ENCODE measurements around the gene SIAH3.
"Not testable (repeated sequence)": the region's sequence is repeated elsewhere in the genome, so short reads cannot be mapped to it uniquely, and the experiment has no call there.

SIAH3 gene

GRCh38 chr13:45851171-45851921 is at the start of gene SIAH3:
TSS of gene SIAH3 (minus strand) at chr13:45851753. CDS start at chr13:45851629, 124 bp downstream.
- no peak for DNase-seq

- DNase-seq: no peak
These were observed 47.9 kb upstream of the SIAH3 start for GRCh38 chr13:45899406-45899805.

DNA sequence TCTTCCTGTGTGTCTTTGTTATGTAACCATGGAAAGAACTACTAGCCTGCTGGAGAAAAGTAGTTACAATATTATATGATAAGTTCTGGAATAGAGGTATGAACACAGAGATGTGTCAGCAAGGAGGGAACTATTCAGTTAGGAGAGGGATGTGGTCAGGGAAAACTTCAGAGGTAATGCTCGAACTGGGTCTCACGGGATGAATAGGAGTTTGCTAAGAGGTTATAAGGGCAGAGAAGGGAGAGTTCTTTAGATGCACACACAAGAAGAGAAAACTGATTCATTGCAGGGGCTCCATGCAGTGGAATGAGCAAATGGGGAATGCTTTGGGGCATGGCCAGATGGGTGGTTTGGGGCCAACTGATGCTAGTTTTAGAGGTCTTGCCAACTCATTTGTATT is 46.0 kb upstream of the SIAH3 start:
- no peak for DNase-seq

GRCh38 chr13:45896285-45896684 is 44.7 kb upstream of the SIAH3 start:
- DNase-seq: no peak

DNA sequence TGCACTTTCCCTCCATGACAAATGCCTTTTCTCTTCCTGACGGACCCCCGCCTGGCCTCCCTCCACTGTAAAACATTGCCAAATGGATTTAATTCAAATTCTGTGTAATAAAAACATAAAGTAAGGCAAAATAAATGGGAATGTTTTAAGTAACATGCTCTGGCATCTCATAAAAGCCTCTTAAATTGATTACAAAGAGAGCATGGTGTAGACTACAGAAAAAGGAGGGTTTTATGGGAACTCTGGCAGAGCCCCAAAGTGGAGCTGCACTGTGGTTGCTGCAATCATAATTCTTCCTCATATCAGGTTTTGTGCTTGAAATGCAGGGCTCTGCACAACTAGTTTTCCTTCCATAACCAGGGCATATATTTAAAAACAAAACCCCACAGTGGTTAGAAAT is 44.3 kb upstream of the SIAH3 start:
- DNase-seq: no peak

DNA sequence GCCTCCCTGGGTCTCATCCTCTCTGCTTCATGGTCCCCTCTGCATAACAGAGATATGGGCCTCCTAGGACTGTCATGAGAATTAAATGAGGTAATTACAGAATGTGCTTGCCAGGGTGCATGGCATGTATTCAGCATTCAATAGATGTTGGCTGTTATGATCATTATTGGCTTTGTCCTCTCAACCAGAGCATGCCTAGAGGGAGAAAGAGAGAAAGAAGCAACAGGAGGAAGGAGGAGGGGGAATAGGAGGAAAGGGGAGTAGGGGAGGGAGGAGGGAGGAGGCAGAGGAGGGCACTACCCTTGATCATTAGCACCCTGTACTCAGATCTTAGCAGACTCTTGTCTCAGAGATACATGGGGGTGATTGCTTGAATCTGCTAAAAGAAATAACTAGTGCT is 41.0 kb upstream of the SIAH3 start:
- no peak for DNase-seq

DNA sequence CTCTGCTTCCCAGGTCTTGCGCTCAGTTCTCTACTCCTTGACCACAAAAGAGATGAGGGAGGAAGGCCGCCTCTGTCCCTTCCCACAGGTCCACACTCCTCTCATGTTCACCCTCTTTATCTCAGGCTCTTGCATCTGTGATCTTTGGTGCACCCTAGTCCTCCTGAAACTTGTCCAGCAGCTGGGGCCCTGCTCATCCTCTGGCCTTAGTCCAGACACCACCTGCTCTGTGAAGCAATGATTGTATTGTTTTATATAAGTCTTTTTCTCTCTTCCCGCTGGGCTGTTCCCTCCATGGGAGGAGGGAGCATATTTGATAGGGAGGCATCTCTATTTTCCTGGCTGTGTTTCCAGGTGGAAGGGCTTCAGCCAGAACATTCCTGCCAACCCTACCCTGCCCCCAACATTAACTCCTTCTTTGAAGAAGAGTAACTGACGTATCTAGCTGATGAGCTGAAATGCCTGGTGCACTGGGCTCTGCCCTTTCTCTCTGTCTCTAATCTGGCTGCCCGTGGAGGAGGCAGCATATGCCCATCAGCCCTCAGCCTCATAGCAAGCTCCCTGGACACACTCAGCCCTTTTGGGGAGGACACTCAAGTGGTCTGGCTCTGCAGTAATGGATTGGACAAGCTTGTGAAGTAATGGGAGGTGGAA is 38.2 kb upstream of the SIAH3 start:
- no peak for DNase-seq

DNA sequence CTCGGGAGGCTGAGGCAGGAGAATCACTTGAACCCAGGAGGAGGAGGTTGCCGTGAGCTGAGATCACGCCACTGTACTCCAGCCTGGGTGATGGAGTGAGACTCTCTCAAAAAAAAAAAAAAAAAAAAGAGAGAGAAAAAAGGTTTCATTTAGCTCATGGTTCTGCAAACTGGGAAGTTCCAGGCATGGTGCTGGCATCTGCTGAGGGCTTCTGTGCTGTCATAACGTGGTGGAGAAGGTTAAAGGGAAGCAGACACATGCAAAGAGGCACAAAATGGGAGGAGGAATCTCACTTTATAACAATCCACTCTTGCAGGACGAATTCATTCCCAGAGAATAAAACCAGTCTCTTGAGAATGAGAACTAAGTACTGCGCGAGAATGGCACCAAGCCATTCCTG is 34.9 kb upstream of the SIAH3 start:
- DNase-seq: no peak

DNA sequence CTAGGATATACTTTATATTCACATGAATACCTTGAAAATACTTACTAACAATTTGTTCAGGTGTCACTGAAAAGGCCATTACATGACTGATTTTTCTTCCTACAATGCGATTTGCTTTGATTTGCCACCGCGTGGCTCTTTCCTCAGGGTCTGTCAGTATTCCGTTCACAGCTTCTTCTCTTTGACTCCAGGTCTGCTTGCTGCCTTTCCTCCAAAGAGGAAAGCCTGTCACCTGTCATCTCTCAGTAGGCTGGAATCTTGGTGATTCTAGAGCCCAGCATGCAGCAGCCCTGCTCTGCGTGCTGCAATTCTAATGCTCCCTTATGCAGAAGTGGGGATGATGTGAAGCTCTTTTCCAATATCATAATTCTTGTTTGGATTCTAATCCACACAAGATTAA is 33.6 kb upstream of the SIAH3 start:
- DNase-seq: no peak

- no peak for DNase-seq
These were observed 31.1 kb upstream of the SIAH3 start for GRCh38 chr13:45882626-45883025.

- DNase-seq: no peak
These were observed 29.8 kb upstream of the SIAH3 start for GRCh38 chr13:45881353-45881752.

DNA sequence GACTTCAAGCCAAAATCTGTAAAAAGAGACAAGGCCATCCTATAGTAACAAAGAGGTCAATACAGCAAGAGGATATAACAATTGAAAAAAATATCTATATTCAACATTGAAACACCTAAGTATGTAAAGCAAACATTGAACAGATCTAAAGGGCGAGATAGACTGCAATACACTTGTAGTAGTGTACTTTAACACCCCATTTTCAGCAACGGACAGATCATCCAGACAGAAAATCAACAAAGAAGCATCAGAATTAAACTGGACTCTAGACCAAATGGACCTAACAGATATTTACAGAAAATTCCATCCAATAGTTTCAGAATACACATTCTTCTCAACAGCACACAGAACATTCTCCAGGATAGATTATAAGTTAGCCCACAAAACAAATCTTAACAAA is 28.7 kb upstream of the SIAH3 start:
- no peak for DNase-seq

GRCh38 chr13:45879666-45880065 is 28.1 kb upstream of the SIAH3 start:
- no peak for DNase-seq

GRCh38 chr13:45878966-45879365 is 27.4 kb upstream of the SIAH3 start:
- DNase-seq: no peak

- DNase-seq: no peak
These were observed 25.2 kb upstream of the SIAH3 start for GRCh38 chr13:45876781-45877180.

DNA sequence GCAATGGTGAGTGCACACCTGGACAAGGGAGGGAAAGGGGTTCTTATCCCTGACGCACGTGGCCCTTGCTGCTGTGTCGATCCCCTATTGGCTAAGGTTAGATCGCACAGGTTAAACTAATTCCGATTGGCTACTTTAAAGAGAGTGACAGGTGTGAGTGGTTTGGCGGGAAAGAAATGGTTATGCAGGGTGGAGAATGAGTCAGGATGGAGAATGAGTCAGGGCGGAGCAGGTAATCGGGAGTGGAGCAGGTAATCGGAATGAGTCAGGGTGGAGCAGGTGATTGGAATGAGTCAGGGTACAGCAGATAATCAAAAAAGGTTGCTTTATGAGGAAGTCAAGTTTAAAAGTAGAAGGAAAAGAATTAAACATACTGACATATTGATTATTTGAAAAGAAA is 24.4 kb upstream of the SIAH3 start:
- DNase-seq: no peak

DNA sequence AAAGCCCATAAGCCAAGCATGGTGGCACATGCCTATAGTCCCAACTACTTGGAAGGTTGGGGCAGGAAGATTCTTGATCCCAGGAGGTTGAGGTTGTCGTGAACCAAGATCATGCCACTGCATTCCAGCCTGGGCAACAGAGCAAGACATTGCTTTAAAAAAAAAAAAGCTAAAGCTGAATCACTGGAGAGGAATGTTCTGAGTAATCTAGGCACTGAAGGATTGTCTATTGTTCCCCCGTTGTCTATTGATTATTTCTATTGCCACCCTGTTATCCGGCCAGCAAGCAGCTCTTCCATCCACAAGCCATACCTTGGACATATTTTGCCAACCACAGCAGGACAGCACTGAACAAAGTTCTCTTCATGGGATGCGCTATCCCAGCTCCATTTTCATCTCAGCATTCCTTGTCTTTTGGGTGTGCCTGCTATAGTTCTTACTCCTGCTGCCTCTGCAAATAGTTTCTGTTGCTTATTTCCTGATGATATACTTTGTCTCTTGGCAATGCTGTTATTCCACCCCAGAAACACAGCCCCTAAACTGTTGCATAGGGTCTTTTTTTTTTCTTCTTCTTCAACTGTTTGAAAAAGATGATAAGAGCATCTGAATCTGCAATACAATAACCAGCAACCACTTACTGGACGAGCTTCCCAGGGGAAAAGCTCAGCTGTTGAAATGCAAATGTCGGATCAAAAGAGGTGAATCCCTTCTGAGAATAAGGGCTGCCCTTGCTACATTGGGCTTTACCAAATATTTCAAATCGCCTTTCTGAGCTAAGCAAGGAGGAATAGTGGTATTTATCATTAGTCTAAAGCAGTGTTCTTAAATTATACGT is 22.2 kb upstream of the SIAH3 start:
- no peak for DNase-seq

- no peak for DNase-seq
These were observed 21.0 kb upstream of the SIAH3 start for GRCh38 chr13:45872566-45872965.

- not testable (repeated sequence) for DNase-seq
These were observed 19.6 kb upstream of the SIAH3 start for GRCh38 chr13:45871201-45871600.

DNA sequence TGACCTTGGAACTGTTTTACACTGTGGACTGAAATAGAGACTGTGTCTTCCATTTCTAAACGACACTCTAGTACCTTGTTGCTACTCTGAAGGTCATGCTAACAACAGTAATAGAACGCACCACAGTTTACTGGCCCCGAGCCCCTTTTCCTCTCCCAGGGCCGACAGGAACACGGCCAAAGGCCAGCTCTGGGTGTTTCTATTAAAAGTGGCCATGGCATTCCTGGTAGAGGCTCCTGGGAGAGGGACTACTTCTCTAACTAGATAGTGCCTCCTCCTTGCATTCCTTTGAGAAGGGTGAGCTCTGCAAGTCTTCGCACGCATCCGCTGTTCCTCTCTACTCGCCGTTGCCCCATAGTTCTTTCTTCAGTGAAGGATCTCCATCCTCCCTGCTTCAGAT is 18.7 kb upstream of the SIAH3 start:
- no peak for DNase-seq

GRCh38 chr13:45865414-45865813 is 13.9 kb upstream of the SIAH3 start:
- no peak for DNase-seq

GRCh38 chr13:45863709-45864590 is 12.4 kb upstream of the SIAH3 start:
- DNase-seq: no peak

DNA sequence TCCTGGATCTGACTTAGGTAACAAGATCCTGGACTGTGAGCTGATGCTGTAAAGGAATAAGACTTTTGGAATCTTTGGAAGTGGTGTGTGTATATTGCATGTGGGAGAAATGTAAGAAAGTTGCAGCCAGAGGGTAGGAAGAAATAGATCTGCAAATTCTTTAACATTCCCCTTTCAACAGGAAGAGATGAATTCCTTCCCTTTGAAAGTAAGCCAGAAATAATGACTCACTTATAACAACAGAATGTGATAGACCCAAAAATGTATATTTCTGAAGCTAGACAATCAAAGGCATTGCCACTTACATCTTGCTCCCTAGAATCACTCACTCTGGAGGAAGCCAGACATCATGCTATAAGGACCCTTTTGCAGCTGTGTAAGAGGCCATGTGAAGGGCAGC is 9.8 kb upstream of the SIAH3 start:
- DNase-seq: no peak

Measured in NK-92 treated with Interleukin-12 subunit alpha and Interleukin-12 subunit beta, amount 100 ng/mL, for 24 hours (cell line).